Measurements from ENCODE around the gene SP100. TPM values are rescaled to one million over a fixed set of nuclear protein-coding genes. Genes with fewer than 3 reads are reported as not detected.

SP100 gene
- total and polyA plus RNA-seq, 2 of the 8 experiments (the other 6 are each of a cell fraction or from before 2014, with no cell fraction given), result 0.06 to 1.1 TPM

GRCh38 chr2:230521386-230521785 is 105.4 kb downstream of the SP100 start:
- H3K27ac ChIP-seq (ENCODE audit: low read depth, low read length), result no peak overlapping the region
- no peaks in the 10 kb centered on the region for H3K79me2 ChIP-seq (ENCODE audit: control insufficient read depth in 1 of 2, insufficient read depth in 2 of 2, low read length in 2 of 2)
- H3K27me3 ChIP-seq (replicated peaks in 1 of 4; ENCODE audit: control insufficient read depth in 3 of 4, extremely low read depth in 1 of 4, insufficient read depth in 3 of 4, low read length in 3 of 4), result no peaks in the 10 kb centered on the region
- no peak overlapping the region for H2AFZ ChIP-seq (ENCODE audit: low read length)
- no peaks in the 10 kb centered on the region for H3K79me1 ChIP-seq (ENCODE audit: low read depth, low read length)
- no peak overlapping the region for H2BK12ac ChIP-seq (ENCODE audit: low read depth, low read length)
- H3K4me2 ChIP-seq (ENCODE audit: insufficient read depth in 1 of 2, low read depth in 2 of 2, low read length in 2 of 2), result no peak overlapping the region
- H3K56ac ChIP-seq (replicated peaks; ENCODE audit: insufficient read length, low read depth, low read length), result no peak overlapping the region
- H2BK5ac ChIP-seq (ENCODE audit: low read depth, low read length), result no peak overlapping the region
- H3K18ac ChIP-seq (ENCODE audit: extremely low read depth, low read length), result no peak overlapping the region
- H3K14ac ChIP-seq (ENCODE audit: insufficient read length), result no peak overlapping the region
- no peak overlapping the region for H3K9ac ChIP-seq (replicated peaks in 1 of 4; ENCODE audit: extremely low read depth in 1 of 4, low read depth in 3 of 4, low read length in 3 of 4)
- ChIA-PET CTCF (ENCODE audit: partially characterized antibody) (no interaction called here), POLR2A (ENCODE audit: partially characterized antibody) (no interaction called here)
- H3K23me2 ChIP-seq (ENCODE audit: low read depth, low read length), result no peaks in the 10 kb centered on the region
- no peak overlapping the region for H4K5ac ChIP-seq (ENCODE audit: insufficient read length, low read depth, low read length)
- no peak overlapping the region for H2AK5ac ChIP-seq (ENCODE audit: low read depth, low read length)
- no peak overlapping the region for H2BK15ac ChIP-seq (ENCODE audit: low read length)
- H3K23ac ChIP-seq (ENCODE audit: insufficient read length), result no peak overlapping the region
- DNase-seq (ENCODE audit: low read depth in 1 of 2, low spot score in 2 of 2), result no peak
- no peak overlapping the region for H3K4ac ChIP-seq (replicated peaks; ENCODE audit: insufficient read length, low read depth, low read length)
- no peak overlapping the region for H2BK20ac ChIP-seq (ENCODE audit: low read length)
- FAIRE-seq, result no peak
- no peaks in the 10 kb centered on the region for H4K20me1 ChIP-seq (replicated peaks in 1 of 2; ENCODE audit: control insufficient read depth in 1 of 2, insufficient read depth in 2 of 2, low read length in 2 of 2)
- TF ChIP-seq, protein P1, sequence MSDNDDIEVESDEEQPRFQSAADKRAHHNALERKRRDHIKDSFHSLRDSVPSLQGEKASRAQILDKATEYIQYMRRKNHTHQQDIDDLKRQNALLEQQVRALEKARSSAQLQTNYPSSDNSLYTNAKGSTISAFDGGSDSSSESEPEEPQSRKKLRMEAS (IDR thresholded peaks at IDR 0.05), result no peak
- TF ChIP-seq CEBPB (IDR thresholded peaks at IDR 0.05; ENCODE audit: low read depth, low read length) (no peak), RFX5 (IDR thresholded peaks at IDR 0.05; ENCODE audit: borderline replicate concordance, low read depth, low read length) (no peak), CHD2 (IDR thresholded peaks at IDR 0.05; ENCODE audit: low read length) (no peak)
- no peak overlapping the region for H2BK120ac ChIP-seq (replicated peaks; ENCODE audit: low read depth, low read length)
- no peak overlapping the region for H4K8ac ChIP-seq (ENCODE audit: extremely low read depth, insufficient read depth, low read length)
- no peaks in the 10 kb centered on the region for H3K36me3 ChIP-seq (ENCODE audit: control insufficient read depth in 2 of 4, insufficient read depth in 4 of 4, low read length in 3 of 4)
- 98% methylated on average over 2 of the region's 2 CpGs; no CpG with 5 or more reads in 1 of the 2 experiments for WGBS, 2 experiments (ENCODE audit: extremely low coverage in 1 of 2, insufficient coverage in 1 of 2, insufficient read length in 1 of 2, insufficient replicate concordance in 2 of 2, low coverage in 1 of 2, low lambda C conversion rate in 2 of 2, missing lambda C conversion rate in 1 of 2)
- H3K9me3 ChIP-seq (ENCODE audit: insufficient read depth in 2 of 2, low read depth in 1 of 2, low read length in 1 of 2), result peaks cover 11 to 27% of the 10 kb centered on the region in 2 experiments
- H3K4me1 ChIP-seq (replicated peaks in 1 of 4; ENCODE audit: control insufficient read depth in 3 of 4, insufficient read depth in 4 of 4, low read length in 3 of 4), result no peaks in the 10 kb centered on the region
- H4K91ac ChIP-seq (replicated peaks; ENCODE audit: insufficient read length, low read length), result no peak overlapping the region
- H3K4me3 ChIP-seq (ENCODE audit: extremely low read depth in 1 of 4, insufficient read depth in 2 of 4, low read depth in 3 of 4, low read length in 4 of 4), result no peak overlapping the region
